Measurements from ENCODE around the gene COL24A1.

The COL24A1 gene

GRCh38 chr1:85700422-85700821, 456.1 kb downstream of the COL24A1 start:
- no peak for DNase-seq (ENCODE audit: low read depth in 4 of 4, low spot score in 1 of 4)

GRCh38 chr1:85697895-85698294, 458.7 kb downstream of the COL24A1 start:
- no peak for DNase-seq (ENCODE audit: low read depth in 4 of 4, low spot score in 1 of 4)

GRCh38 chr1:85692730-85693314, 463.8 kb downstream of the COL24A1 start:
- no peak for DNase-seq (ENCODE audit: low read depth in 4 of 4, low spot score in 1 of 4)

- no peak for DNase-seq (ENCODE audit: low read depth in 4 of 4, low spot score in 1 of 4)
Measured at GRCh38 chr1:85689775-85690404, 466.7 kb downstream of the COL24A1 start.

- no peak for DNase-seq (ENCODE audit: low read depth in 4 of 4, low spot score in 1 of 4)
Measured at GRCh38 chr1:85683292-85684025, 473.1 kb downstream of the COL24A1 start.

- DNase-seq (ENCODE audit: low read depth in 4 of 4, low spot score in 1 of 4), result no peak
Measured at GRCh38 chr1:85681087-85681486, 475.5 kb downstream of the COL24A1 start.

Measured in stimulated activated CD4-positive, alpha-beta T cell treated with anti-CD3 and anti-CD28 coated beads, Interleukin-1b, Interleukin-23, amount 100 ng/mL, for 24 hours (primary cell).